ENCODE data around the gene CEP20.
"Not testable (repeated sequence)": the region's sequence is repeated elsewhere in the genome, so short reads cannot be mapped to it uniquely, and the experiment has no call there.

DNA sequence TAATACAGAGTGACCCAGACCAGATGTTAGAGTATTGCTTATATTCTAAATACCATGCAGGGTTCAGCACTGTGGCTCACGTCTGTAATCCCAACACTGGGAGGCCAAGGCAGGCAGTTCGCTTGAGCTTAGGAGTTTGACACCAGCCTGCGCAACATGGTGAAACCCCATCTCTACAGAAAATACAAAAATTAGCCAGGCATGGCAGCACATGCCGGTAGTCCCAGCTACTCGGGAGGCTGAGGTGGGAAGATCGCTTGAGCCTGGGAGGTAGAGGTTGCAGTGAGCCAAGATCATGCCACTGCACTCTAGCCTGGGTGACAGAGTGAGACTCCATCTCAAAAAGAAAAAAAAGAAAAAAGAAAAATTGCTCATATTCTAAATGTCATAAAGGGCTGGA lies 37.8 kb downstream of the CEP20 start:
- TF ChIP-seq, protein P1, sequence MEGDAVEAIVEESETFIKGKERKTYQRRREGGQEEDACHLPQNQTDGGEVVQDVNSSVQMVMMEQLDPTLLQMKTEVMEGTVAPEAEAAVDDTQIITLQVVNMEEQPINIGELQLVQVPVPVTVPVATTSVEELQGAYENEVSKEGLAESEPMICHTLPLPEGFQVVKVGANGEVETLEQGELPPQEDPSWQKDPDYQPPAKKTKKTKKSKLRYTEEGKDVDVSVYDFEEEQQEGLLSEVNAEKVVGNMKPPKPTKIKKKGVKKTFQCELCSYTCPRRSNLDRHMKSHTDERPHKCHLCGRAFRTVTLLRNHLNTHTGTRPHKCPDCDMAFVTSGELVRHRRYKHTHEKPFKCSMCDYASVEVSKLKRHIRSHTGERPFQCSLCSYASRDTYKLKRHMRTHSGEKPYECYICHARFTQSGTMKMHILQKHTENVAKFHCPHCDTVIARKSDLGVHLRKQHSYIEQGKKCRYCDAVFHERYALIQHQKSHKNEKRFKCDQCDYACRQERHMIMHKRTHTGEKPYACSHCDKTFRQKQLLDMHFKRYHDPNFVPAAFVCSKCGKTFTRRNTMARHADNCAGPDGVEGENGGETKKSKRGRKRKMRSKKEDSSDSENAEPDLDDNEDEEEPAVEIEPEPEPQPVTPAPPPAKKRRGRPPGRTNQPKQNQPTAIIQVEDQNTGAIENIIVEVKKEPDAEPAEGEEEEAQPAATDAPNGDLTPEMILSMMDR (IDR thresholded peaks at IDR 0.05) = not testable (repeated sequence)
- not testable (repeated sequence) for TF ChIP-seq POLR2A, EP300, POLR2AphosphoS5 (IDR thresholded peaks at IDR 0.05)

Data from gastroesophageal sphincter (tissue), 3 donors.